ENCODE results near the gene HRH4. TPM values are rescaled to one million over a fixed set of nuclear protein-coding genes. Genes with fewer than 3 reads are reported as not detected.
A peak's percentile ranks its signal among the peaks of the same experiment; 100 is the strongest.

HRH4 gene
- total RNA-seq, 1 donor from 2014 or later, result 0.12 TPM

- no peak overlapping the region for H3K4me3 ChIP-seq (ENCODE audit: low read depth, low read length)
- no peak for TF ChIP-seq CTCF (conservative IDR thresholded peaks at IDR 0.05; ENCODE audit: low read depth, low read length)
- no peak for DNase-seq (ENCODE audit: low read depth)
These were observed 14.0 kb downstream of the HRH4 start for GRCh38 chr18:24474406-24474805.

GRCh38 chr18:24475926-24476589 is 15.6 kb downstream of the HRH4 start:
- TF ChIP-seq CTCF (conservative IDR thresholded peaks at IDR 0.05; ENCODE audit: low read depth, low read length), result no peak
- H3K4me3 ChIP-seq (ENCODE audit: low read depth, low read length), result no peak overlapping the region
- no peak for DNase-seq (ENCODE audit: low read depth)

GRCh38 chr18:24479371-24479770 is 18.9 kb downstream of the HRH4 start:
- TF ChIP-seq CTCF (conservative IDR thresholded peaks at IDR 0.05; ENCODE audit: low read depth, low read length), result no peak
- DNase-seq (ENCODE audit: low read depth), result no peak
- no peak overlapping the region for H3K4me3 ChIP-seq (ENCODE audit: low read depth, low read length)

- no peak for TF ChIP-seq CTCF (conservative IDR thresholded peaks at IDR 0.05; ENCODE audit: low read depth, low read length)
- no peak for DNase-seq (ENCODE audit: low read depth)
- no peak overlapping the region for H3K4me3 ChIP-seq (ENCODE audit: low read depth, low read length)
These were observed 22.4 kb downstream of the HRH4 start for GRCh38 chr18:24482821-24483220.

- H3K4me3 ChIP-seq (ENCODE audit: low read depth, low read length), result no peak overlapping the region
- DNase-seq (ENCODE audit: low read depth), result no peak
- TF ChIP-seq CTCF (conservative IDR thresholded peaks at IDR 0.05; ENCODE audit: low read depth, low read length), result no peak
These were observed 25.2 kb downstream of the HRH4 start for GRCh38 chr18:24485681-24486080.

- no peak for DNase-seq (ENCODE audit: low read depth)
- TF ChIP-seq CTCF (conservative IDR thresholded peaks at IDR 0.05; ENCODE audit: low read depth, low read length), result no peak
- H3K4me3 ChIP-seq (ENCODE audit: low read depth, low read length), result no peak overlapping the region
These were observed 26.2 kb downstream of the HRH4 start for GRCh38 chr18:24486684-24487083.

GRCh38 chr18:24488824-24489493 is 28.5 kb downstream of the HRH4 start:
- no peak for DNase-seq (ENCODE audit: low read depth)
- H3K4me3 ChIP-seq (ENCODE audit: low read depth, low read length), result no peak overlapping the region
- TF ChIP-seq CTCF (conservative IDR thresholded peaks at IDR 0.05; ENCODE audit: low read depth, low read length), result peak; percentile 69
